ENCODE data around the gene TANC1.

Gene TANC1

GRCh38 chr2:158996378-158996993, 28.0 kb downstream of the TANC1 start:
- DNase-seq = no peak

DNA sequence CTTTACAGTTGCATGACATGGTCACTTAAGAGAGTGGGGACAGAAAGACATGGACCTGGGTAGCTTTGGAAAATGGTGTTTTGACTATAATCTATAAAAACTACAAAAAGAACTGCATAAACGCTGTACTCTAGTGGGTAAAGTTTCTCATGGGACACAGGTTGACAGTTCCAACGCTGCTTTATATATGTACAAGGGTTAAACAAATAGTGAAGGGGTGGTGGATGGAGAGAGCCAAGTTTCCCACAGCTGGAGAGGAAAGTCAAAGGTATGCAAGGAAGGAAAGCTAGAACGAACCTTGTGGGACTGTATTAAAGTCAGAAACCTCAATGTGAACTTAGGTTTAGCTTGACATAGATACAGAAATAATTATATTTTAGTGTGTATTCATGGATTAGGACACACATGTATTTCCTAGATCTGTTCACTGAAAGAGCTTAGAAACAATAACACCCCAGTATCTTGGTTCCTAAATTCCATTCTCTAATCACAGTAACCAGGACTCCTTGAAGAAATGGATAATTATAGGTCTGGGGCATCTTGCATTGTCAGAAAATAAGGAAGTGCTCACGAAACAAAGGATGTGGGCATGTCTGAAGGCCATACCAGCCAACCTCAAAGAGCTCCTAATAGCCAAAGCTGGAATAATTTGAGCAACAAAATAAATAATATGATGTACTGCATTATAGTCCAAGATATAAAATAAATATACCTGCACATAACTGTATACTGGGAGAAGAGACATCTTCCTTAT, 28.8 kb downstream of the TANC1 start:
- no peak for DNase-seq

DNA sequence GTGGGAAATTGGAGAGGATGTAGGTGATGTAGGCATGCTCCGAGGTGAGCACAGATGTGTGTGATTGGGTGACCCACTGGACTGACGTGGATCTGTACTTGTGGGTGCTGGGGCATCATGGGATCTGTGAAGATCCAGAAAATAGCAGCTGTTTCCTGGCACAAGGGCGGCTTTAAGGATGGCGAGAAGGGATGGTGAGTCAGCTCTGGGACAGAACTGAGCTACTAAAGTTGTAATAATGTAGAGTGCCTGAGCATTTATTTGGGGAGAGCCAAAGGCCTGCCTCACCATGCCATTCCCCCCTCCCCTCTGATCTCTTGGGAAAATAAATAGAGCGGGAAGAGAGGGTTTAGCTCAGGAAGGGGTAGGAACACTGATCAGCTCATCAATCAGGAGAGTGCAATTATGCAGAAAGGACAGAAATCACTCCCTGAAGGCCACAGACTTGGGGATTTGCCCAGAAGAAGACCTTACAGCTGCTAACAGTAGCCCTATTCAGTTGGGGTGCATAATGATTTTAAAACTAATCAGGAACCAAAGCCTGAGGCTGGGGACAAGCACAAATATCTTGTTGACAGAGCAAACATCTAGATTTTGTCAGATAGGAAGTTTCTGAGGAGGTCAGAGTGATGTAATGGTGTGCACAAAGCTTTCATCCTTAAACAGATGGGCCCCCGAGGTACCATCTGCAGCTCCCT, 30.3 kb downstream of the TANC1 start:
- no peak for DNase-seq

DNA sequence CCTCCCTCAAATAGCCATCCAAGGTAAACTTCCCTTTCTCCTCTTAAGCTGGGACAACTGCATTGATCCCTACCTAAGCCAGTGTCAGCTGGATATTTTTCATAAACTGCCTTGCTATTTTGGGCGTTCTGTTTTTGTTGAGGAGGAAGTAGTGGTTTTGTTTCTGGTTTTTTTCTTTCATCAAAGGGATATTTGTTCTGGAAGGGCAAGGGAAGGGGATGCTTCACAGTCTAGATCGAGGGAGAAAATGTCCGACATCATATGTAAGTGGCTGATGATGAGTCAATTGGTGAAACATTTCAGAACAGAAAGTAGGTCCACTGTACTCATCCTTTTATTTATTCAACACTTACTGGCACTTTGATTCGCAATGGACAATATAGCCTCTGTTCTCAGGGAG, 31.0 kb downstream of the TANC1 start:
- DNase-seq = no peak

- DNase-seq = no peak
These were observed 31.6 kb downstream of the TANC1 start for GRCh38 chr2:159000072-159000471.

GRCh38 chr2:159002462-159003111, 34.1 kb downstream of the TANC1 start:
- DNase-seq = no peak

DNA sequence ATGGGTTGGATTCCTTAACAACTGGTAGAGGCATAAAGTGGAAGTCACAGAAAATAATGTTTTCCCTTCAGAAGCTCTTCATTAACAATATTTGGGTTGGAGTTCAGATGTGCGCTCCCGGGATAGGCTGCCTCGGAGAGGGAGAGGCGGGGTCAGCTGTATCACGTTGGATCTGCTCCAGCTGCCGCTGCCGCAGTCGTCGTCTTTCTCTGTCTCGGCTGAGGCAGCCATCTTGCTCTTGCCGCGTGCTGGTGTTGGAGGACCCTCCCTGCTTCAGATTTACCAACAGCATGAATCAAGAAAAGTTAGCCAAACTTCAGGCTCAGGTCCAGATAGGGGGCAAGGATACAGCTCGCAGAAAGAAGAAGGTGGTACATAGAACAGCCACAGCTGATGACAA, 35.1 kb downstream of the TANC1 start:
- no peak for DNase-seq

DNA sequence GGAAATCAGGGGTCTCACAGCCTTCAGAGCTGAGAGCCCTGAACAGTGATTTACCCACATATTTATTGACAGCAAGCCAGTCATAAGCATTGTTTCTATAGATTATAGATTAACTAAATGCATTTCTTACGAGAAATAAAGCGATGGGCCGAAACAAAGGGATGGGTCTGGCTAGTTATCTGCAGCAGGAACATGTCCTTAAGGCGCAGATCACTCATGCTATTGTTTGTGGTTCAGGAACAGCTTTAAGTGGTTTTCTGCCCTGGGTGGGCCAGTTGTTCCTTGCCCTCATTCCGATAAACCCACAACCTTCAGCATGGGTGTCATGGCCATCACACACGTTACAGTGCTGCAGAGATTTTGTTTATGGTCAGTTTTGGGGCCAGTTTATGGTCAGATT, 36.4 kb downstream of the TANC1 start:
- DNase-seq = no peak

- DNase-seq = no peak
These were observed 41.5 kb downstream of the TANC1 start for GRCh38 chr2:159009940-159010339.

DNA sequence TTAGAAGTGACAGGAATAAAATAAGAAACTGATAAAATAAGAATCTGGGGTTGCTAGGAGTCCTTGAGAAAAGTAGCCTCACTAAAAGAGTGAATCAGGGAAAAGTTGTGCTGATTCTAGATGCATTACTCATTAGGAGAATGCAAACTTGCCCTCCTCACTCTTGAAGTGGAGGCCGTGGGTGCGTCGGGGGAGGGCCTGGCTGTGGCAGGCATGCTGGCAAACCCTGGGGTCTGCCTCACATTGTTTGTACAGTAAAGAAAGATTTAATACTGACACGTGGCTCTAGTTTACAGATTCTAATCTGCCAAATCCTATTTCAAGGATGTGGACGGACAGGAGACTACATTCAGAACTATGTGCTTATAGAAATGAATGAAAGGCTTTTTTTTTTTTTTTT, 41.9 kb downstream of the TANC1 start:
- no peak for DNase-seq

GRCh38 chr2:159010963-159011362, 42.5 kb downstream of the TANC1 start:
- DNase-seq = no peak

- DNase-seq = no peak
These were observed 43.7 kb downstream of the TANC1 start for GRCh38 chr2:159012142-159012541.

DNA sequence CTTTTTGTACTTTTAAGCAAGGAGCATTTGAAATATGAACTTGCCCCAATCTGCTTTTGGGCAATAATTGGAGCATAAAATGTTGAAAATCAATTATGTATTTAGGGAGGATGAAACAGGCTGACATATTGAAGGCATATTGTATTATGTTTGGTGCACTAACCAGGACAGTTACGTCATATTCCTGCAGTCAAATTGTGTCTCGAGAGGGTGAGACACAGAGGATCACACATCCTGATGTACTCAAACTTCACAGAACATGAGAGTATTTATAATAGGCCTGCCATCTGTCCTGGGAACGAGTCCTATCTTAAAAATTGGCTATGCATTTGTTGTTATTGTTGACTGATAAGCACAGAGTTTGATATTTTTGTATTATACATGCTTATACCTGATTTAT, 44.7 kb downstream of the TANC1 start:
- no peak for DNase-seq

DNA sequence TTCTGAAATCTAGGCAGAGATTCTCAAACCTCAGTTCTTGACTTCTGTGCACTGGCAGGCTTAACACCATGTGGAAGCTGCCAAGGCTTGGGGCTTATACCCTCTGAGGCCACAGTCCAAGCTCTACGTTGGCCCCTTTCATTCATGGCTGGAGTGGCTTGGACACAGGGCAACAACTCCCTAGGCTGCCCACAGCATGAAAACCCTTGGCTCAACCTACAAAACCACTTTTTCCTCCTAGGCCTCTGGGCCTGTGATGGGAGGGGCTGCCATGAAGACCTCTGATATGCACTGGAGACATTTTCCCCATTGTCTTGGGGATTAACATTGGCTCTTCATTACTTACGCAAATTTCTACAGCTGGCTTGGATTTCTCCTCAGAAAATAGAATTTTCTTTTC, 46.7 kb downstream of the TANC1 start:
- DNase-seq = no peak

DNA sequence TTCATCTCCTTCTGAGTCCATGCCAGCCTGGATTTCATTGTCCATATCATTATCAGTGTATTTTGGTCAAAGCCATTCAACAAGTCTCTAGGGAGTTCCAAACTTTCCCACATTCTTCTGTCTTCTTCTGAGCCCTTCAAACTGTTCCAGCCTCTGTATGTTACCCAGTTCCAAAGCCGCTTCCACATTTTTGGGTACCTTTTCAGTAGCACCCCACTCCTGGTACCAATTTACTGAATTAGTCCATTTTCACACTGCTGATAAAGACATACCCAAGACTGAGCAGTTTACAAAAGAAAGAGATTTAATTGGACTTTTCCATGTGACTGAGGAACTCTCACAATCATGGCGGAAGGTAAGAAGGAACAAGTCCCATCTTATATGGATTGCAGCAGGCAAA, 47.4 kb downstream of the TANC1 start:
- no peak for DNase-seq

GRCh38 chr2:159017837-159018236, 49.4 kb downstream of the TANC1 start:
- DNase-seq = no peak

DNA sequence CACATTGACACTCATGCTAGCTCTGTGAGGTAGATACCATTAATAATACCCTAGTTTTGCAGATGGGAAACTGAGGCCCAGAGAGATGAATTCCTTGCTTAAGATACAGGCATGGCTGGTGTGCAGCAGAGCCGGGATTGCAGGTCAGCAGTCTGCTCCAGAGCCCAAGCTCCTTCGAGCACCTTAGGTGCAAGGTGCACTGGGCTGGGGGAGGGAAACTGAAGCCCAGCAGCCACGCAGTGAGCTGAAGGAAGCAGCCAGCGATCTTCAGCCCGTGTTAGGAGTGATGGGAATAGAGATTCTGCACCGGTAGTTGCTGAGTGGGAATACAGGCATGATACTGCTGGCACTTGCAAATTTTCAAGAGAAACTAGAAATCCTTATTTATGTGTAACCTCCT, 50.6 kb downstream of the TANC1 start:
- DNase-seq = no peak

- DNase-seq = no peak
These were observed 53.6 kb downstream of the TANC1 start for GRCh38 chr2:159022019-159022418.

- DNase-seq = no peak
These were observed 57.7 kb downstream of the TANC1 start for GRCh38 chr2:159026170-159026569.

GRCh38 chr2:159028776-159029175, 60.3 kb downstream of the TANC1 start:
- no peak for DNase-seq

DNA sequence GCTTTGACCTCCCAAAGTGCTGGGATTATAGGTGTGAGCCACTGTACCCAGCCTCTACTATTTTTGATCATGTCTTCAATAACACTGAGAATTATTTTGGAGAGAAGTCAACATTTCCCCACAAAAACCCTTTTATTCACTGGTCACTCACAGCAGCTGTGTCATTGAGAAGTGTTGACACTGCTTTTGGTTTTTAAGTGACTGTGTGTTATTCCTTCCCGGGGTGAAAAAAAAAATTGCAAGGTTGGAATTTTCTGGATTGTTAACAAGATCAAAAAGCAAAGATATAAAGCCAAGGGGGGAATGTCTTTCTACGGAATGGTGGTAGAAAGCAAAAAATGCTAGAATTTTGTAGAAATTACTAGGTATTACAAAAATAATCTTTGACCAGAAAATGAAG, 61.5 kb downstream of the TANC1 start:
- no peak for DNase-seq

GRCh38 chr2:159030674-159031380, 62.4 kb downstream of the TANC1 start:
- no peak for DNase-seq

DNA sequence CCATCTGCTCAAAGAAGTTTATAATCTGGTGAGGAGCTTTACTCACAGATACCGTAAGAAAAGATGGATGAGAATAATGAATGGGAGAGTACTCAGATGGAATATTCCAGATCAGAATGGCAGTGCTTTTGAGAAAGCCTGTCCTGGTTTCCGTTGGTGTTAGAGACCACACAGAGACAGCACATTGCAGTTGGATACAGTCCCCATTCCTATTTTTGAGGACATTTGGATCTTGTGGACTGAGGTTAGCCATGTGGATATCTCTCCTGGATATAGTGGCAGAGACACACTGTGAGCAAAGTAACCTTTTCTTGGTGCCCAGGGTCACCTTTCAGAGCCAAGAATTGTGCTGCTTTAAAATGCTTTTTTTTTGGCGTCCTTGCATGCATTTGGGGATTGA, 63.7 kb downstream of the TANC1 start:
- no peak for DNase-seq

Data from KG1 (cell line).